Measurements from ENCODE around the gene GIMAP5. TPM values are rescaled to one million over a fixed set of nuclear protein-coding genes. Genes with fewer than 3 reads are reported as not detected.
A peak's percentile ranks its signal among the peaks of the same experiment; 100 is the strongest.

GIMAP5 gene
- total RNA-seq, 1 donor: not detected

- Histone ChIP-seq H3K79me2 (ENCODE audit: insufficient read depth, low read length) (no peaks in the 10 kb centered on the region), H3K36me3 (ENCODE audit: insufficient read depth, low read length) (no peaks in the 10 kb centered on the region), H3K4me2 (ENCODE audit: insufficient read depth, low read length) (no peak overlapping the region), H3K4me1 (ENCODE audit: insufficient read depth, low read length) (no peaks in the 10 kb centered on the region), H4K20me1 (ENCODE audit: insufficient read depth, low read length) (no peaks in the 10 kb centered on the region), H3K27ac (ENCODE audit: low read depth, low read length) (no peak overlapping the region), H3K9me3 (ENCODE audit: low read depth, low read length) (no peaks in the 10 kb centered on the region), H2AFZ (ENCODE audit: low read length) (no peak overlapping the region), H3K4me3 (ENCODE audit: insufficient read depth, low read length) (no peak overlapping the region), H3K27me3 (ENCODE audit: insufficient read depth, low read length) (no peaks in the 10 kb centered on the region)
- DNase-seq (ENCODE audit: insufficient read length, low spot score, missing footprints): no peak
- TF ChIP-seq, protein P1, sequence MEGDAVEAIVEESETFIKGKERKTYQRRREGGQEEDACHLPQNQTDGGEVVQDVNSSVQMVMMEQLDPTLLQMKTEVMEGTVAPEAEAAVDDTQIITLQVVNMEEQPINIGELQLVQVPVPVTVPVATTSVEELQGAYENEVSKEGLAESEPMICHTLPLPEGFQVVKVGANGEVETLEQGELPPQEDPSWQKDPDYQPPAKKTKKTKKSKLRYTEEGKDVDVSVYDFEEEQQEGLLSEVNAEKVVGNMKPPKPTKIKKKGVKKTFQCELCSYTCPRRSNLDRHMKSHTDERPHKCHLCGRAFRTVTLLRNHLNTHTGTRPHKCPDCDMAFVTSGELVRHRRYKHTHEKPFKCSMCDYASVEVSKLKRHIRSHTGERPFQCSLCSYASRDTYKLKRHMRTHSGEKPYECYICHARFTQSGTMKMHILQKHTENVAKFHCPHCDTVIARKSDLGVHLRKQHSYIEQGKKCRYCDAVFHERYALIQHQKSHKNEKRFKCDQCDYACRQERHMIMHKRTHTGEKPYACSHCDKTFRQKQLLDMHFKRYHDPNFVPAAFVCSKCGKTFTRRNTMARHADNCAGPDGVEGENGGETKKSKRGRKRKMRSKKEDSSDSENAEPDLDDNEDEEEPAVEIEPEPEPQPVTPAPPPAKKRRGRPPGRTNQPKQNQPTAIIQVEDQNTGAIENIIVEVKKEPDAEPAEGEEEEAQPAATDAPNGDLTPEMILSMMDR (IDR thresholded peaks at IDR 0.05; ENCODE audit: extremely low read depth, low read depth, low read length): no peak
Observed at GRCh38 chr7:150745876-150746275, 8.7 kb downstream of the GIMAP5 start.

DNA sequence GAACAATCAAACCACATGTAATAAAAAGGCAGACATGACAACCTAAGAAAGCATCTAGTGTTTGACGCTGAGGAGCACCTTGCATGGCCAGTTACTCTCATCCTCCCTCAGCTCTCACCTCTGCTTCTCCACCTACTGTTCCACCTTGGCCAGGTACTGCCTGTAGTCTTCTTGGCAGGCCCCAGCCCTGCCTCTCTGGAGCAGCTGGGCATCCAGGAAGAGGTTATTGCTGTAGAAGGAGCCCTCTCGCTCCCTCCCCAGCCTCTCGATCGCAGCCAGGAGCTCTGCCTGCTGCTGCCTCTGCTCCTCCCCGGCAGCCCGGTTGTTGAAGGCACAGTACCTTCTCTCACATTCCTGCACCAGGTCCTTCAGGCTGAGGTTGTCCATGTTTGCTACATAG lies 9.7 kb downstream of the GIMAP5 start:
- TF ChIP-seq, protein P1 (IDR thresholded peaks at IDR 0.05; ENCODE audit: extremely low read depth, low read depth, low read length): no peak
- H3K9me3 ChIP-seq (ENCODE audit: low read depth, low read length): no peaks in the 10 kb centered on the region
- DNase-seq (ENCODE audit: insufficient read length, low spot score, missing footprints): no peak
- H3K27me3 ChIP-seq (ENCODE audit: insufficient read depth, low read length): no peaks in the 10 kb centered on the region
- H3K4me3 ChIP-seq (ENCODE audit: insufficient read depth, low read length): no peak overlapping the region
- H3K4me2 ChIP-seq (ENCODE audit: insufficient read depth, low read length): no peak overlapping the region
- H3K36me3 ChIP-seq (ENCODE audit: insufficient read depth, low read length): no peaks in the 10 kb centered on the region
- no peaks in the 10 kb centered on the region for H3K4me1 ChIP-seq (ENCODE audit: insufficient read depth, low read length)
- no peak overlapping the region for H3K27ac ChIP-seq (ENCODE audit: low read depth, low read length)
- H4K20me1 ChIP-seq (ENCODE audit: insufficient read depth, low read length): no peaks in the 10 kb centered on the region
- H3K79me2 ChIP-seq (ENCODE audit: insufficient read depth, low read length): no peaks in the 10 kb centered on the region
- H2AFZ ChIP-seq (ENCODE audit: low read length): no peak overlapping the region

GRCh38 chr7:150748376-150748775 lies 11.2 kb downstream of the GIMAP5 start:
- H3K36me3 ChIP-seq (ENCODE audit: insufficient read depth, low read length): no peaks in the 10 kb centered on the region

GRCh38 chr7:150751702-150752101 lies 14.5 kb downstream of the GIMAP5 start:
- TF ChIP-seq, protein P1 (IDR thresholded peaks at IDR 0.05; ENCODE audit: extremely low read depth, low read depth, low read length): no peak
- Histone ChIP-seq H3K4me2 (ENCODE audit: insufficient read depth, low read length) (no peak overlapping the region), H3K9me3 (ENCODE audit: low read depth, low read length) (no peaks in the 10 kb centered on the region), H3K36me3 (ENCODE audit: insufficient read depth, low read length) (no peaks in the 10 kb centered on the region), H3K79me2 (ENCODE audit: insufficient read depth, low read length) (no peaks in the 10 kb centered on the region), H2AFZ (ENCODE audit: low read length) (no peak overlapping the region), H3K4me1 (ENCODE audit: insufficient read depth, low read length) (no peaks in the 10 kb centered on the region), H3K27ac (ENCODE audit: low read depth, low read length) (no peak overlapping the region), H3K4me3 (ENCODE audit: insufficient read depth, low read length) (no peak overlapping the region), H4K20me1 (ENCODE audit: insufficient read depth, low read length) (no peaks in the 10 kb centered on the region), H3K27me3 (ENCODE audit: insufficient read depth, low read length) (no peaks in the 10 kb centered on the region)
- DNase-seq (ENCODE audit: insufficient read length, low spot score, missing footprints): peak; percentile 51

More at GRCh38 chr7:150748376-150748775, 11.2 kb downstream of the GIMAP5 start:
- H3K4me1 ChIP-seq (ENCODE audit: insufficient read depth, low read length): no peaks in the 10 kb centered on the region
- no peaks in the 10 kb centered on the region for H3K79me2 ChIP-seq (ENCODE audit: insufficient read depth, low read length)
- DNase-seq (ENCODE audit: insufficient read length, low spot score, missing footprints): no peak
- no peak overlapping the region for H3K27ac ChIP-seq (ENCODE audit: low read depth, low read length)
- H4K20me1 ChIP-seq (ENCODE audit: insufficient read depth, low read length): no peaks in the 10 kb centered on the region
- no peaks in the 10 kb centered on the region for H3K27me3 ChIP-seq (ENCODE audit: insufficient read depth, low read length)
- no peak overlapping the region for H3K4me3 ChIP-seq (ENCODE audit: insufficient read depth, low read length)
- no peak overlapping the region for H2AFZ ChIP-seq (ENCODE audit: low read length)
- TF ChIP-seq, protein P1 (IDR thresholded peaks at IDR 0.05; ENCODE audit: extremely low read depth, low read depth, low read length): no peak
- H3K4me2 ChIP-seq (ENCODE audit: insufficient read depth, low read length): no peak overlapping the region
- H3K9me3 ChIP-seq (ENCODE audit: low read depth, low read length): no peaks in the 10 kb centered on the region

All from osteoblast (primary cell).